Smooth muscle cell of the brain vasculature (primary cell): ENCODE results near the gene MYG1.
"Not testable (repeated sequence)": the region's sequence is repeated elsewhere in the genome, so short reads cannot be mapped to it uniquely, and the experiment has no call there.

Source experiments
- DNase-seq: peaks from one replicate; pipeline ENCODE4 v3.0.0-alpha.2; 2012; ENCODE audit warnings: low read depth, low spot score

Gene MYG1

DNA sequence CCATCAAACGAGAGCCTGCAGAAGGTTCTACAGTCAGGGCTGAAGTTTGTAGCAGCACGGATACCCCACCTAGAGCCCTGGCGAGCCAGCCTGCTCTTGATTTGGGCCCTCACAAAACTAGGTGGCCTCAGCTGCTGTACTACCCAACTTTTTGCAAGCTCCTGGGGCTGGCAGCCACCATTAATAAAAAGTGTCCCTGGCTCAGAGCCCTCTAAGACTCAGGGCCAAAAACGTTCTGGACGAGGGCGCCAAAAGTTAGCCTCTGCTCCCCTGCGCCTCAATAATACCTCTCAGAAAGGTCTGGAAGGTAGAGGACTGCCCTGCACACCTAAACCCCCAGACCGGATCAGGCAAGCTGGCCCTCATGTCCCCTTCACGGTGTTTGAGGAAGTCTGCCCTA is 13.0 kb upstream of the MYG1 start:
- no peak for DNase-seq

DNA sequence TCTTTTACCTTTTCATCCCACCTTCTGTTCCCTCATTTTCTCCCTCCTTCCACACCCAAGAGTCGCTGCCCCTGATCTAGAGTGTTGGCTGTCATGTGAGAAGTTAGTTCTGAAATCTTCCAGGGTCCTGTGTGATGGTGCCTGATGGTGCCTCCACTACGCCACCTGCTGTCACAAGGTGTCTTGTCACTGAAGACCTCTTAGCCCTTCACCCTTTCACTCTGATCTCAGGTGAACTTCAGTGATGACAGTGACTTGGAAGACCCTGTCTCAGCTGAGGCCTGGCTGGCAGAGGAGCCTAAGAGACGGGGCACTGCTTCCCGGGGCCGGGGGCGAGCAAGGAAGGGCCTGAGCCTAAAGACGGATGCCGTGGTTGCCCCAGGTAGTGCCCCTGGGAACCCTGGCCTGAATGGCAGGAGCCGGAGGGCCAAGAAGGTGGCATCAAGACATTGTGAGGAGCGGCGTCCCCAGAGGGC is 11.7 kb upstream of the MYG1 start:
- peak; percentile 20 for DNase-seq

DNA sequence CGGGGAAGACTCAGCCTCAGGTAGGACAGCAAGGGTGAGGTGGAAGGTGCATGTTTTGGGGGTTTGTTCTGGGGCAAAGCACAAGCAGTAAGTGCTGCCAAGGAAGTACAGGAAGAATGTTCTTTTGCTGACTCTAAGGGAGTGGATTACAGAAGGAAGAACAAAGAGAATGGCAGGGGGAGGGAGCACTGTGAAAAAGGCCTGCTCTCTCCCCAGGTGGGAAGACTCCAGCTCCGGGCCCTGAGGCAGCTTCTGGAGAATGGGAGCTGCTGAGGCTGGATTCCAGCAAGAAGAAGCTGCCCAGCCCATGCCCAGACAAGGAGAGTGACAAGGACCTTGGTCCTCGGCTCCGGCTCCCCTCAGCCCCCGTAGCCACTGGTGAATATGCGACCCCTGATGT is 11.2 kb upstream of the MYG1 start:
- DNase-seq = no peak

DNA sequence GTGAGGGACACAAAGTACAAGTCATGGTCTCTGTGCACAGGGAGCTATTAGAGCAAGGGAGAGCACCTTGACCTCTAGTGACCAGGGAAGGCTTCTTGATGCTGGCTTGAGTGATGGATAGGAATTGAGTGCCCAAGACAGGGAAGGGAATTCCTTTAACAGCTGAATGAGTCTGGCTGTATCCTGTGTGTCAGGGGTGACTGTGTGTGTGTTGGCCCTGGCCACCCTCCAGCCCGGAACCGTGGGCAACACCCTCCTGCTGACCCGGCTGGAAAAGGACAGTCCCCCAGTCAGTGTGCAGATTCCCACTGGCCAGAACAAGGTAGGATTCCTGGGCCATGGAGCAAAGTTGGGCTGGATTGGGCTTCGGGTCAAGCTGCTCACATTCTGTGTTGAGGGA is 9.6 kb upstream of the MYG1 start:
- DNase-seq = no peak

DNA sequence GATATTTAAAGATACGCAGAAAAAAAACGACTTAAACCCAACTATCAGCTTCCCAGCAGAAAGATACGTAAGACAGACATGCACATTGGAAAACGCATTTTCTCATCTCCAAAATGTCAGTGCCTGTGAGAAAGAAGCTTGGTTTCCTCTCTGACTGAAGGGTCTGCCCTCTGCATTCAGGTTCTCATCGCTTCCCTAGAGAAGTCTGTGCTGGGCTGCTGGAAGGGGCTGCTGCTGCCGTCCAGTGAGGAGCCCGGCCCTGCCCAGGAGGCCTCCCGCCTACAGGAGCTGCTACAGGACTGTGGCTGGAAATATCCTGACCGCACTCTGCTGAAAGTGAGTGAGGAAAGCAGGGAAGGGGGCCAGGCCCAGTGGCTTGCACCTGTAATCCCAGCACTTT is 8.8 kb upstream of the MYG1 start:
- DNase-seq = no peak

DNA sequence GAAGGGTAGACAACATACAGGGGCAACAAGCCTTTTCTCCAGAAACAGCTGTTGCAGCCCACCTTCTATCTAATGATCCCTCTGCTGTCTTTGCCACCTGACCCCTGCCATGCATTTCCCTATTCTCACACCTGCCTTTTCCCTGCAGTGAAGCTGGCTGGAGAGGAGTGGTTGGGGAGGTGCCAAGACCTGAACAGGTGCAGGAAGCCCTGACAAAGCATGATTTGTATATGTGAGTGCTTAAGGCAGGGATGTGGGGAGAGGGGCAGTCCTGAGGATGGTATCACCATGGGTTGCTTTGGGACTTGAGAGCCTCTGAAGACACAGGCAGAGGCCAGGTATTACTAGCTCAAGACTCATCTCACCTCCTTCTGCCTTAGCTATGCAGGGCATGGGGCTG is 7.1 kb upstream of the MYG1 start:
- no peak for DNase-seq

DNA sequence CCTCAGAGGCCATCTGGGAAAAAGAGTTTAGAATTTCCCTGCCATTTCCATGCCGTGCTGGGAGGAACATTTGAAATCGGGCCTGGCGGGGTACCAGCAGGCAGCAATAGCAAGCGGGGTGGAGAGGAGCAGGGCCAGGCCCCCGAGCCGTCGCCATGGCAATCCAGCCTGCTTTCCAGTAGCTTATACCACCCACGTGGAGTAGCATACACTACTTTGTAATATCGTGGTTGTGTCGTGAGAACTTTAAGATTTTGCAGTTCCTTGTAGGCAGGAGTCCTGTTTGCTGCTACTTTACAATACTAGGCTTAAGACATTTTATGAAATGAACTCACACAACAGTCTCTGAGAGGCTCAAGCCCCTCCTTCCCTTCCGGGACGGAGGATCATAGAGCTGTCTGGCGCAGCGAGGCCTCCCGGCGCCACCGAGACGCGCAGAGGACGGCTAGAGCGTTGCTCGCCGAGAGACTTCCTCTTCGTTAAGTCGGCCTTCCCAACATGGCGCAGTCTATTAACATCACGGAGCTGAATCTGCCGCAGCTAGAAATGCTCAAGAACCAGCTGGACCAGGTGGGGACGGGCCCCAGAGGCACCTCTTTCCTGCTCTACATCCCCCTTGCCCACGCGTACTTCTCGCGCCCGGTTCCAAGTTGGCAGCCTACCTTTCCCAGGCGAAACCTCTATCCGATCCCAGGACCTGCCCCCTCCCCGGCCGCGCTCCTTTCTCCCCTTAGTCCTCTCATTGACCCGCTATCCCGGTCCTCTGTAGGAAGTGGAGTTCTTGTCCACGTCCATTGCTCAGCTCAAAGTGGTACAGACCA is 4.2 kb upstream of the MYG1 start, which contains the start of gene PFDN5:
Gene PFDN5 (plus strand): TSS at position 473 of the 821 bp plus-strand sequence. CDS start 26 bp downstream, at position 499.
- DNase-seq = peak; percentile 83

DNA sequence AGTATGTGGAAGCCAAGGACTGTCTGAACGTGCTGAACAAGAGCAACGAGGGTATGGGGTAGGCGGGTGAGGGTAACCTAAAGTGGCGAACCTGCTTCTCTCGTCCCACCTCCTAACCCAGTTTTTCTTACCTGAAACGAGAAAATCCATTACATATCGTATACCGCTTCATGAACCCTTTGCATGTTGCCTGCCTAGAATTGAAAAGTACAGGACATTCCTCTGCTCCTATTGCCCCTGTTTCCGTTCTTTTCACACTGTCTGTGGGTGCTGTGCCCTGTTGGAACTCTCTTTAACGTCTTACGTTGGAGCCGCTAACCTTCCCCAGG is 3.6 kb upstream of the MYG1 start:
- DNase-seq = no peak

DNA sequence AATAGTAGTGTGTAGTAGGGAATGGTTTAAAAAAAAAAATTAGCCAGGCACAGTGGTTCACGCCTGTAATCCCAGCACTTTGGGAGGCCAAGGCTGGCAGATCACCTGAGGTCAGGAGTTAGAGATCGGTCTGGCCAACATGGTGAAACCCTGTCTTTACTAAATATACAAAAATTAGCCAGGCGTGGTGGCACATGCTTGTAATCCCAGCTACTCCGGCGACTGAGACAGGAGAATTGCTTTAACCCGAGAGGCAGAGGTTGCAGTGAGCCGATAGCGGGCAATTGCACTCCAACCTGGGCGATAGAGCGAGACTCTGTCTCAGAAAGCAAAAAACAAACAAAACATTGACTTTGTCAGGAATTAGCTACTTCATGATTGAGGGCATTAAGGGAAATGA is 2.4 kb upstream of the MYG1 start:
- not testable (repeated sequence) for DNase-seq

DNA sequence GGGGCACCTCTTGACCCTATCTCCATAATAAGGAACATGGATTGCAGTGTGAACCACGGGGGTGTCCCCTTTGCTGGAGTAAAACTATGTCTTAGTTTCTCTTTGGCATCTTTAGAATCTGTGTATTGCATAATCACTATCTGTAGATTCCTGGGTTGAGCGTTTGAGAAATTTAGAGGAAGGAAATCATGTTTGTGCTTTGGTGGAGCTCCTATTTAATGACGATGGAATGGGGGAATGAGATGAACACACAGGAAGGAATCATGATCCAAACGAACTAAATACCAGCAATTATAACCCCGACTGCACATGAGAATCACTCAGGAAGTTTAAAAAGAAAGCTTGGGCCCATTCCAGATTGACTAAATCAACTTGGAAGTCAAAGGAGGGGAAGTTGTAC is 1.3 kb upstream of the MYG1 start:
- DNase-seq = no peak

DNA sequence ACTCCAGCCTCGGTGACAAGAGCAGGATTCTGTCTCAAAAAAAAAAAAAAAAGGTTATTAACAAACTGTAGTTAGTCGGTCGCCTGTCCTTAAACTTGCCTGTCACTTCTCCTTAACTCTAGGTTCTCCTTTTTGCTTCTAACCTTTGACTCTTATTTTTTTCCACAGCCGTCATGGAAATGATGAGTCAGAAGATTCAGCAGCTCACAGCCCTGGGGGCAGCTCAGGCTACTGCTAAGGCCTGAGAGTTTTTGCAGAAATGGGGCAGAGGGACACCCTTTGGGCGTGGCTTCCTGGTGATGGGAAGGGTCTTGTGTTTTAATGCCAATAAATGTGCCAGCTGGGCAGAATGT is 418 bp upstream of the MYG1 start:
- peak; percentile 4 for DNase-seq

DNA sequence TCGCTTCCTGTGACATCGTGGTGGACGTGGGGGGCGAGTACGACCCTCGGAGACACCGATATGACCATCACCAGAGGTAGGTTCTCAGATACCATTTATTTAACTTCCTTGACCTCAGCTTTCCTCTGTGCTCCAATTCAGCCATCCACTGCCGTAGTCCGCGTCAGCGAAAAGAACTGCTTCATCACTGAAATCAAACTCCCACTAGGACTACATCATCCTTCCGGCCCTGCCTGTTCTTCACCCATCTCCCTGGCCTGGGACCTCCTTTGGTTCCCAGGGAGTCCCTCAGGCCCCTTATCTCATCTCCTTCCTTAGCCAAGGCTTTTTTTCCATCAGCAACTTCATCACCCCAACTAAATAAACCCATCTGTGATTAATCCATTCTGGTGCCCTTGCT is 692 bp downstream of the MYG1 start:
- no peak for DNase-seq

DNA sequence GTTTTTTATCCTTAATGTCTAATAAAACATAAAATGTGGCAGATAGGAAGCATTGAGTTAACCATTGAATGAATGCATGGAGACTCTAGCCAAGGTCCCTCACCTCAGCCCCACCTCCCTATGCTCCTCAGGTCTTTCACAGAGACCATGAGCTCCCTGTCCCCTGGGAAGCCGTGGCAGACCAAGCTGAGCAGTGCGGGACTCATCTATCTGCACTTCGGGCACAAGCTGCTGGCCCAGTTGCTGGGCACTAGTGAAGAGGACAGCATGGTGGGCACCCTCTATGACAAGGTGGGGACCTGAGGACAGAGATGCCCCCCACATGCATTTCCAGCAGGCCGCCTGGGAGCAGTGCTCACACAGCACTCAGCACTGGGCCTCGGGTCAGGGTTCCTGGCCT is 3.4 kb downstream of the MYG1 start:
- DNase-seq = no peak

DNA sequence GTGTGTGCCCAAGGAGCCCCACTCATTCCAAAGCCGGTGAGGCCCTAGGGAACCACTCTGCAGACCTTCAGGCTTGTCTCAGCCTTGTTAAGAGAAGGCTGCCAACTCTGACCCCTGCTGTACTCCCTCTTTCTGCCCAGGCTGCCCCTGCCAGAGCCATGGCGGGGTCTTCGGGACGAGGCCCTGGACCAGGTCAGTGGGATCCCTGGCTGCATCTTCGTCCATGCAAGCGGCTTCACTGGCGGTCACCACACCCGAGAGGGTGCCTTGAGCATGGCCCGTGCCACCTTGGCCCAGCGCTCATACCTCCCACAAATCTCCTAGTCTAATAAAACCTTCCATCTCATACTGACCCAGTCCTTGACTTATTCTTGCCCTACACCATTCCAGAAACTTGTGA is 7.3 kb downstream of the MYG1 start:
- DNase-seq = no peak

DNA sequence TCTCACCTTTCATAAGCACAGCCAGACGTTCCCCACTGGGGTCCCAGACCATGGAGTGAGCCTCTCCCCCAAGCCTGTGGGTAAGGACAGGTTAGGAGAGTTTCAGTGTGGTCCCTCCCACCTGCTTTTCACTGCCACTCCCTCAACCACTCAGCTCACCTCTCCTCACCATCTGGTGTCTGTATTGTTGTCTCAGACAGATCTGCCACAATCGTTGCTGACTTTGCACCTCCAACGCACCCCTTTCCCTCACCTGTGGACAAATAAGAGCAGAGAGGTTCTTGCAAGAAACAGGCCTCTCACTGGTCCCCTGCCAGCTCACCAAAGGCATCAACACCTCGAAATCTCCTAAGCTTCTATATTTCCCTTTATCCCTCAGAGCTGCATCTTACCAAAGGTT is 8.8 kb downstream of the MYG1 start:
- no peak for DNase-seq

DNA sequence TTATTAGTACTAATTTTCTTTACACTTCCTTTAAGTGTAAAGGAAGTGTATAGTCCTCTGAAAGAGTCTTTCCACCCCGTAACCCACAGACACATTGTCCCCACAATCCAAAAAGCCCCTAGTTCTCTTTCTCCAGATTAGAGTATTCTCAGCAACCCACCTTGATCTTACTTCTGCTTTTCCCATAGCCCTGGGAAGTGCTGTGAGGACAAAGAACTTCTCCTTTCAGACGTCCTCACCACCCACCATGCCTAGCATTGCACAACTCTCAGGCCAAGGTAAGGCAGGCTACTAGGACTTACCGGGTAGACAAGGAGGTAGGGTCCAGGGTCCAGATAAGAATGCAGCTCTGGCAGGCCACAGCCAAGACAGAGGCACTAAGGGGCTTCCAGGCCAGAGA is 14.5 kb downstream of the MYG1 start:
- DNase-seq = no peak

DNA sequence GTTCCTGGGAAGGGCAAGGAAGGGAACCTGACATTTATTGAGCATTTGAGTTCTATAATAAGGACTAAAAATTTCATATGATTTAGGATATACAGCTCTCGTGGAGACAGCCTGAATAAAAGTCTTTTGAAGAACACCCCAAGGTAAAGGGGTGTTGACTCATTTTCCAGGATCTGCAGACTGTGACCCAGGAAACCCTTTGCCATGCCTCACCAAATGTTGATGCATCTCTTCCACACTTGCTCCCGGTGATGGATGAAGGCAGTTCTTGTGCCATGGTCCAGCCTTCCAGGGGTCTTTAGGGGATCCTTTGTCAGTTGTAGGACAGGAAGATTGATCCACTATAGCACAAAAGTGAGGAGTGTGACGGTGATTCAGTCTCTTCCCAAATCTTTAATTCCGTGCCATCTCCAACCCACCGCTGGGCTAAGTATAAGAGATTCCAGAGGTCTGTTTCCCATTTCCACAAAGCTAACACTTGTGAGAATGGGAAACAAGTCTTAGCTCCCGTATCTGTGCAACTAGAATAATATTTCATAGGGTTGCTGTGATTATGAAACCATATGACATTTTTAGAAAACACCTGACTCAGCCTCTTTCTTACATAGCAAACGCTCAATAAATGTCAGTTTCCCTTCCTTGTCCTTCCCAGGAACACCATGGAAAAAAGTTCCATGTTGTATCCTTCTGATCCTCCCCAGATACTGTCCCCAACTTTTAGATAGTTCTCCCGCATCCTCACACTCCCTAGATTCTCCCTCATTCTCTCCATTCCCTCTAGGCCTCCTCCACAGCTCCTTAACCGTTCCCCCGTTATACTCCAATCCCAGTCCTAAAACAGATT is 21.1 kb downstream of the MYG1 start:
- DNase-seq = no peak

DNA sequence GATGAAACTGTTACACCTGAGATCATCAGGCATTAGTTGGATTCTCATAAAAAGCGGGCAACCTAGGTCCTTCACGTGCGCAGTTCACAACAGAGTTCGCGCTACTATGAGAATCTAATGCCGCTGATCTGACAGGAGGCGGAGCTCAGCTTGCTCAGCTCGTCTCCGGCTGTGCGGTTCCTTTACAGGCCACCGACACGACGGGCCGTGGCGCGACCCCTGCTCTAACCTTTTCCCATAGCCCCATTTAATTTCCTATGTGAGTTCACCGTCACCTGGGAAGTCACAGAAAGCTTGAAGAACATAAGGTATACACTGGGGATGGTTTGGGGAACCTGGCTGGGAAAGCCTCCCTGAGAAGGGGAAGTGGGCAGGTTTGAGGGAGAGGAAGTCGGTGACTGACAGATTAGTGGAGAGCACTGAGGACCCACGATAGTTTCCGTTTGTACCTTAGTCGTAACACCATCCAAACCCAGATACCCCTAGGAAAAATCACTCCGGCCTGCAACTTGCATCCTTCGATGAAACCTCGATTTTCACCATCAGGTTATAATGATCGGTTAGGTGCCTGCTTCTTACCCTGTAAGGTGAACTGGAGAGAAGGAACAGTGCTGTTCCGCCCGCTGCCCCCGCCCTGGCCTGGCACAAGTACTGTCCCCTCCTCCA is 24.8 kb downstream of the MYG1 start:
- DNase-seq = no peak

DNA sequence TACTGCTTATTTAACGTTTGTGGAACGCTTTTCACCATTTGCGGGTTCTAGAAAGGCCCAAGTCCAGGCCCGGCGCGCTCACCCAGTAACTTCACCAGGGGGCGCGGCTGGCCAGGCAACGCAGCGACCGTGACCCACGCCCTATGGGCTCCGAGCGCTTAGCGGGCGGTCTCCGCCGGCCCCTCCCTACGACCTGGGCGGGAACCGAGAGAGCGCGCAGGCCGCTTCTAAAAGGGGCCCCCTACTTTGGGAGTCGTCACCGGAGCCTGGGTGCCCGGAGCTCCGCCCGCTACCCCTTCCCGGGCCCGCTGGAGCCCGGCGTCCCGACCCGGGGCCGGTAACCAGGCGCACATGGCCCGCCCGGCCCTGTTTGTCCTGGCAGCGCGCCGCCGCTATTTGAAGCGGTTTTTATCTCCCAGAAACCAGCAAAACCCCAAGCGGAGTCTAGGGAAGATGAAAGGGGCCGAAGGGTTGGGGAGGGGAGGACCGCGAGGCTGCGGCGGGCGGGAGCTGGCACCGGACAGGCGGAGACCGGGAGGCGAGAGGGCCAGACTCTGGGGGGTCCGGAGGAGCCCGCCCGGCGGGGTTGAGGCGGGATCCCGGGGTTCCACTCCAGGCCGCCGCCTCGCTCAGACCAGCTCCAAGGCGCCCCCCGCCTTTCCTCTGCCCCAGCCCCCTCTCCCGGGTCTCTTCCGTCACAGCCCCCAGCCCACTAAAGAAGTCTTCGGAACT is 25.4 kb downstream of the MYG1 start:
- DNase-seq = peak; percentile 72

DNA sequence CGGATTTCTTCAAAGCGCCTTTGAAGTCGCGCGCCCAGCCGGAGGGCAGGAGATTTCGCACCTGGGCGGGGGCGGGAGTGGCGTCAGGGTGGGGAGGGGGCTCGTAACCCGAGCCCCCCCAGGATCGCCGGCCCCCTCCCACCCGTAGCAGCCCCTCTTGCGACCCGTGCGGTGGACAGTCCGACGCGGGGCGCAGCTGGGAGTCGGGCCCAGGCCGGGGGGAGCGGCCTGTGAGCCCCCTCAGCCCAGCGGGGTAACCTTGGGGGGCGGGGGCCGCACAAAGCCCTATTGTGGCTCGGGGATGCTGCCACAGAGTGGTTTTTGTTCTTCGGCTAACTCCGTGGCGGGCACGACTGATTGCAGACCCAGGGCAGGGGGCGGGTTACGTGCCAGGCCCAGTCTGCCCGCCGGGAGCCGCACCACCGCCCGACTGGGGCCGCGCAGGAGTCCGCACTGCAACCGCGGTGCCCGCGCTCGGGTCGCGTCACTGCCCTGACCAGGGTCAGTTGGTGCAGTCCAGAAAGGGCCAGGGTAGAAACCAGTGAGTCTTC is 26.1 kb downstream of the MYG1 start:
- no peak for DNase-seq

DNA sequence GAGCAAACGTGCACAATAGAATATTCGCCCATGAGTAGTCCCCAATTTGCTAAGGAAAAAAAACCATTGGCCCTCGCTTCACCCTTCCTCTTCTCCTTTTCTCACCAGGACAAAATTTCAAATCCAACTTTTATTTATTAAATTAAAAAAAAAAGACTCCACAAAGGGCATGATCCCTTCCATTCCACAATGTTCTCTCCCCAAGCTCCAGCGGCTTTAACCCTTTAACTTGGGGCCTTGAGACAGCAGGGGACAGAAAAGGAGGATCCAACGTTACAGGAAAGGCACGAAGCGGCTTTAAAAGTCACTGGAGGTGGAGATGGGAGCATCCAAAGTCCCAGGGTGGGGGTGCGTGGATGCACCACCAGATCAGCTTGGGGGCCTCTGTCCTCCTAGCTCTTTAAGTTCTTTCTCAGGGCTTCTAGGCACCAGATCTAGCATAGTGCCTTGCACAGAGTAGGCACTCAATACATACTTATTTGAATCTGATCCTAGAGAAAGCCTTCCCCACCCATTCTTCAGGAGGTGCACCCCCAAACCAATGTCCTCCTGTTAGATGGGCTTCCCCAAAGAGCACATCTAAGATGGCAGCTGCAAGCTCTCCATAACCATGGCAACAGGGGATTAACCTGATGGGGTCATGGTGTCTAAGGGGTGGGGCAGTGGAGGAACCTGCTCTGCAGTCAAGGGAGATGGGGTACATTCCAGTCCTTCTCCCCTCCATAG is 27.1 kb downstream of the MYG1 start:
- DNase-seq = no peak
